HG03175 (cell line): ENCODE results near the gene RAMAC.
"Not testable (repeated sequence)": the region's sequence is repeated elsewhere in the genome, so short reads cannot be mapped to it uniquely, and the experiment has no call there.

ENCODE experiments used
- ATAC-seq: cut with Tn5 transposase; IDR thresholded peaks from one replicate; pipeline ENCODE4 v1.9.1; 2021; ENCODE audit warnings: mild to moderate bottlenecking, moderate library complexity; ENCODE audit not compliant: unreplicated experiment

Gene RAMAC

GRCh38 chr15:82966671-82967071, 19.3 kb upstream of the RAMAC start:
- ATAC-seq, result peak; percentile 88

- no peak for ATAC-seq
Measured at GRCh38 chr15:82968066-82968465, 17.9 kb upstream of the RAMAC start.

GRCh38 chr15:82969353-82969752, 16.7 kb upstream of the RAMAC start:
- no peak for ATAC-seq

- no peak for ATAC-seq
Measured at GRCh38 chr15:82970078-82970686, 15.8 kb upstream of the RAMAC start.

GRCh38 chr15:82970696-82971095, 15.3 kb upstream of the RAMAC start:
- no peak for ATAC-seq

GRCh38 chr15:82971218-82971984, 14.6 kb upstream of the RAMAC start:
- ATAC-seq, result no peak

GRCh38 chr15:82972990-82973389, 13.0 kb upstream of the RAMAC start:
- ATAC-seq, result no peak

- ATAC-seq, result no peak
Measured at GRCh38 chr15:82977076-82977475, 8.9 kb upstream of the RAMAC start.

- ATAC-seq, result no peak
Measured at GRCh38 chr15:82978438-82978837, 7.6 kb upstream of the RAMAC start.

GRCh38 chr15:82979726-82980125, 6.3 kb upstream of the RAMAC start:
- ATAC-seq, result no peak

GRCh38 chr15:82980981-82981380, 5.0 kb upstream of the RAMAC start:
- ATAC-seq, result no peak

GRCh38 chr15:82986442-82986780, 401 bp downstream of the RAMAC start:
- ATAC-seq, result peak; percentile 26

- no peak for ATAC-seq
Measured at GRCh38 chr15:82992436-82992998, 6.5 kb downstream of the RAMAC start.

- ATAC-seq, result no peak
Measured at GRCh38 chr15:82993144-82993543, 7.1 kb downstream of the RAMAC start.

- no peak for ATAC-seq
Measured at GRCh38 chr15:82995076-82995475, 9.1 kb downstream of the RAMAC start.

- ATAC-seq, result no peak
Measured at GRCh38 chr15:82995938-82996337, 9.9 kb downstream of the RAMAC start.

GRCh38 chr15:82999426-82999825, 13.4 kb downstream of the RAMAC start:
- no peak for ATAC-seq

GRCh38 chr15:82999905-83000671, 14.1 kb downstream of the RAMAC start:
- peak; percentile 78 for ATAC-seq

GRCh38 chr15:83000672-83001031, 14.6 kb downstream of the RAMAC start:
- not testable (repeated sequence) for ATAC-seq

- peak; percentile 68 for ATAC-seq
Measured at GRCh38 chr15:83010709-83011270, 24.8 kb downstream of the RAMAC start.
